Activated T-helper 1 cell treated with anti-CD3 and anti-CD28 coated beads, Interleukin-2, amount 50 U/mL, for 16 hours (primary cell): ENCODE data around the gene MARK1.

Experiments
- DNase-seq, 2 donors: peaks; one replicate each; pipeline ENCODE4 v3.0.0-alpha.2; 2020; ENCODE audit warnings: low read depth in 1 of 2, low spot score in 1 of 2

The MARK1 gene

DNA sequence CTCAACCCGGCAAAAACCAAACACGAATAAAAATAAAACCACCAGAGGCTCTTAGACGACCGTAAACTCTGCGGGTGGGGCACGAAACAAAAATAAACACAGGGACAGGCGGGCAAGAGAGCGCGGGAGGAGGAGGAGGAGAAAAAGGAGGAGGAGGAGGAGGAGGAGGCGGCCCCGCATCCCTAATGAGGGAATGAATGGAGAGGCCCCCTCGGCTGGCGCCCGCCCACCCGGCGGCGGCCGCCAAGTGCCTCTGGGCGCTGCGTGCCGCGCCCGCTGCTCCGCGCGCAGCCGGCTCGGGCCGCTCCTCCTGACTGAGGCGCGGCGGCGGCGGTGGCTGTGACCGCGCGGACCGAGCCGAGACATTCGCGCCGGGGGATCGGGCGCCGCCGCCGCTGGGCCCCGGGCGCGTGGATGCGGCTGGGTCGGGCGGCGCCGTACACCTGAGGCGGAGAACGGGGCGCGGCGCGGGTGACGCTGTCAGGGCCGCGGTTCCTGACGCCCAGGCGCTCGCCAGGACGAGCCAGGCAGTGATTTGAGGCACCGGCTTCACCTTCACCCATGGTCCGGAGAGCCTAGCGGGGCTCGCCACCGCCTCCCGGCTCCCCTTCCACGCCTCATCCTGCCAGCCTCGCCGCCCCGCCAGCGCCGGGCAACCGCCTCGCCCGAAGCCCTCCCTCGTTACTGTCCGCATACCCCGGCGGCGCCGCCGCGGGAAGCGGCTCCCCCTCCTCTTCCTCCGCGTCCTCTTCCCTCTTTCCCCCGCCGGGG lies at the start of gene MARK1:
MARK1 (plus strand) TSS at position 229 of the 771 bp plus-strand sequence. CDS start 687 bp downstream, outside the sequence.
- no peak for DNase-seq

DNA sequence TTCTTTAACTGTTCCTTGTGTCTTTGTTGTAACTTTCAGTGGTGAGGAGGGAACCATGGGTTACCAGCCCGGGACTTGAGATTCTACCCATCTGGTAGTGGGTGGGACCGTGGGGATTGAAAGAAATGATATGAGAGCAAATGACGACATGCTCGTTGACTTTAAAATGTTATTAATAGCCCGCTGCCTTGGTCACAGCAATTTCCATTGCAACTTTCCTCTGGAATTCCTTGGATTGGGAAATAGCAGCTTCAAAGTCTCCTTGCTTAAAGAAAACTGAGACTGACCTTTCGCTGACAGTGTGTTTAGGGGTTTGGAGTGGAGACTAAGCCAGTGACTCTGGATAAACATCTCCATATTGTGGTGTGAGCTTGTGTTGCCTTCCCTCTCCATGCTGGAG lies 44.2 kb upstream of the MARK1 start:
- DNase-seq = no peak

DNA sequence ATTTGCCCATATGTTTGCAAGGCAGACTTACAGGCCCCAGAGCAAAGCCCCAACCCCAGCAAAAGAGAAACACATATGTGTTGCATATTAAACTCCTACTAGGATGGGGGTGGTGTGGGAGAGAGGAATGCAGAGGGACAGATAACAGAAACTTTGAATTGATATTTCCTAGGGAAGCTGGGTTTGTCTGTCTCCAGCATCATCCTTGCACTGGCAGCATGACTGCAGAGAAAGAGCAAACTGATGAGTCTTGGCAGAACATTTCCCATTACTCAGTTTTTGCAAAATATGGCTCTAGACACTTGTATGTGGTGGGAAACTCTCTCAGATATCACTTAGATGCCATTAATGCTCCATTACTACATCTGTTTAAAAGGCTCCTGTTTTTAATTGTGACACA lies 43.8 kb upstream of the MARK1 start:
- DNase-seq = no peak

DNA sequence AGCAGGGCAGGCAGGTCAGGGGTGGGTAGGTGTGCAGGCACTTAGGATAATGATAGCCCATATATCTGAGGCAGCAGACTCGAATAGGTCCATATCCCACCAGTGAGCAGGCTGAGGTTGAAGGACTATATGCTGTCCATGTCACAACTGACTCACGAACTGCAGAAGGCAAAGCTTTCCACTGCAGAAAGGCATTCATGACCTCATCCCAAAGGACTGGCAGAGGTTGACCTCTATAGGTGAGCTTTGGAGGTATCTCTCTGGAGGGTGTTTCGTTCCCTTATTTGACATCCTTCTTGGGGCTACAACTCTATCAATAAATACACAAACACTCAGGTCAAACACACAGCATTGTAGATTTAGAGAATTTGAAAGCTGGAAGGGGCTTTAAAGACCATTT lies 42.8 kb upstream of the MARK1 start:
- DNase-seq = no peak

DNA sequence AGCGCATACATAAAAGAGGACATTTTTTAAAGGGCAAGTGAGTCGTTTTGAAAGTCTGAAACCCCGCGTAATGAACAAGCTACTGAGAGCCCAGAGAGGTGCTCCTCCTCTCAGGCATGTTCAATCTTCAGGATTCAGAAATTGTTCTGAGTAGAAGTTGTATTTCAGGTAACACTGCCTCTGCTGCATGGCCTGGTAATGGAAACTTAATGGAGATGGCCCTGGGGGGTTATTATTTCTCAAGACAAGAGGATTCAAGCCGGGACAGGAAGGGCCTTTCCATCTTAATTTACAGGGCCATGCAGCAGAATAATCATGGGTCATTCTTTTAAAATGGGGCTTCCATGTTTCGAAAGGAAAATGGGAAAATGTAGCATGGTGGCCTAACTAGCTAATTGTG lies 42.1 kb upstream of the MARK1 start:
- DNase-seq = no peak

DNA sequence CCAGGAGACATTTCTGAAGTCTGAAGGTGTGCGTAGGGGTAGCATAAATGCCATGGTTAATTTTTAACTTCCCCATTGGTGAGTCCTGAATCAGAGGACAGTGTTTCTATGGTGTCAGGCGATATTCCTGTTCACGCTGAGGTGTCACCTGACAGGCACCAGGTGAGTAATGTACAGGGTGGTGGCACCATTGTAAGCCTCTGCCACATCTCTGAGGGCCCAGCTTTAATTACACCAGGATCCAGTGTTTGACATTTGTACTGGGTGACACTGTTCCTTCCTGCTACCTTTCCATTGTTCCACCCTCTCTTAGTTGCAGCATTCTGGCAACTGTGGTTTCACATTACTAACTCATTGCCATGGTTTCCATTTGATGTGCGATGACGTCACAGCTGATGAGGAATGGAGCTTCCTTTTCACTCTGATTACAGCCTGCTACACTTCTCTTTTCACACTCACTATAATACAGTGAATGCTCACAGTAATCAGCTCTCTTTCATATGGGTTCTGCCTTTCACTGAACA lies 40.6 kb upstream of the MARK1 start:
- no peak for DNase-seq

DNA sequence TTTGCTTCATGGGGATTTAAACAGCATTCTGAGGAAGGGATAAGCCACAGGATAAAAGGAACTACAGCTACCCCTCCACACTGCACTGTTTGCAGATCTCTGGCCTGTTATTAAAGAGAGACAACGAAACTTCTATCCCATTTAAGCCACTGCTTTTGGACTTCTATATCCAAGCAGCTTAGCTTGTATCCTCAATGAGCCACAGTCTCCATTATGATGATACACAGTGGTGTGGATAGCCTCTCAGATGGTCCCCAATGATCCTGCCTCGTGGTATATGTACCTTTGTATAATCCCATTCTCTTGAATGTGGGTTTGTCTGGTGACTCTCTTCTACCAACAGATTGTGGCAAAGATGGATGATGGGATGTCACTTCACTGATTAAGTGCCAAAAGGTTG lies 36.0 kb upstream of the MARK1 start:
- DNase-seq = no peak

DNA sequence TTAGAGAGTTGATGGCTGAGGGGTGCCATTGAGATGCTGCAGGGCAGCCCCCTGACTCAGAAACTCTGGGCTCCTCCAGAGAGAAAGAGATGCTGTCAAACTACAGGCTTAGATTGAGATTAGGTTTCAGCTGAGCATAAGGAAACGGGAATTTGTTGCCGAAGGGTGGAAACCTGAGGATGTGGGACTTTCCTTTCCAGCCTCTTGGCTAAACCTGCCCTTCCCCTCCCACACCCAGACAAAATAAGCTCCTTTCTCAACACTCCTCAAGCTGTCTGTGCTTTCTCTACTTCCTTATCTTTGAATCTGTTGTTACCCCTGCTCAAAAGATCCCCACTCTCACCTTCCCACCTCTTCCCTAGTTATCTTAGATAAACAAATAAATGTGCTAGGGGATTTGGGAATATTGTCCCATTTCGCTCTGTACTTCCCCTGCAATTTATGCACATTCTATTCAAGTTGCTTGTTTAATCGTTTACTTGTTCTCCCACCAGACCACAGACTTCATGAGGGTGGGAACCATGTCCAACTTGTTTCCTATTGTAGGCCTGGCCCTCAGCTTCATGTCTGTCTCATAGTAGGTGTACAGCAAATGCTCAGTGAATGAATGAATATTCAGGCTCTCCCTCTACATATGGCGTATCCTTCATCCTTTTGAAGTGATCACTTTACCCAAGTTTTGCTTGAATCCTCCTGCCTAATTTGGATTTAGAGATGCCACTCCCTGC lies 30.6 kb upstream of the MARK1 start:
- no peak for DNase-seq

DNA sequence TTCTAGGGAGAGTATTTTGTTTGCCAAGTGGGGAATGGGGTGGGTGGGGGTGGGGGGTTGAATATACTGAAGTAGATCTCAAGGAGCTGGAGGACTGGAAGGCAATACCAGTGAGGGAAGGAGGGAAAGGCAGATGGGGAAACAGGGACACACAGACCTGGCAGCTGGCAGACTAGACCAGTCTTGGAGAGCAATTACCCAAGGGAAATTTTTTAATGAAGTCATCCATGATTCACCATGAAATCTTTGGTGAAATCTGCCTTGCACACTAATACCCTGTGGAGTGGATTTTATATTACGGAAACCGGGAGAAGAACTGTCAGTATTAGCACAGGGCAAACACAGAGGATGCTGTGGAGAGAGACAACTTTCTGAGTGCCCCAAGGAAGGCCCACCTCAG lies 29.7 kb upstream of the MARK1 start:
- DNase-seq = no peak

DNA sequence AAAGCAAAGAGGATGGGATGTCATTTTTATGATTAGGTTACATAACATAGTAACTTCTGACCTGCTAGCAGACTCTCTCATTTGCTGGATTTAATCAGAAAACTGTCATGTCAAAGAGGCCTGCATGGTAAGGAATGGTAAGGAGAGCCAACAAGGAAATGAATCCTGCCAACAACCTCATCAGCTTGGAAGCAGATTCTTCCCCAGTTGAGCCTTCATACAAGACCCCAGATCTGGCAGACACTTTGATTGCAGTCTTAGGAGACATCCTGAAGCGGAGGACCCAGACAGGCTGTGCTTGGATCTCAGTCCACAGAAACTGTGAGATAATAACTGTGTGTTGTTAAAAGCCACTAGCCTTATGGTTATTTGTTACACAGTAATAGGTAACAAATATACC lies 27.6 kb upstream of the MARK1 start:
- no peak for DNase-seq

DNA sequence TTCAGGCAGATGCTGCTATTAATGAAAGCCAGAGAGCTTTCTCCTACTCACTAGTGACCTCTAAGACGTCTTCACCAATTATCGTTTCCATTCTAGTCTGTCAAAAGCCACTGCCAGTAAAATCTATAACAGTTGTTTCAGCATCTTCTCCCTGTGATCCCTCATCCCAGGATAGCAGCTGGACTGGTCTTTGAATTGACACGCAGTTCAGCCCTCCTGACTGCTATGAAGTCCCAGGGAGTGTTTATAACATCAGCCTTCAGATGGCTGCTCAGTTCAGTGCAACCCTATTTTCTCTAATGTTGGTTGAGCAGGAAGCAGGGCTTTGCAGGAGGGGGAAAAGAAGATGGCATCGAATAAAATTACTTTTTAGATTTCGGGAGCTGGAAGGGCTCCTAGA lies 23.6 kb upstream of the MARK1 start:
- no peak for DNase-seq

DNA sequence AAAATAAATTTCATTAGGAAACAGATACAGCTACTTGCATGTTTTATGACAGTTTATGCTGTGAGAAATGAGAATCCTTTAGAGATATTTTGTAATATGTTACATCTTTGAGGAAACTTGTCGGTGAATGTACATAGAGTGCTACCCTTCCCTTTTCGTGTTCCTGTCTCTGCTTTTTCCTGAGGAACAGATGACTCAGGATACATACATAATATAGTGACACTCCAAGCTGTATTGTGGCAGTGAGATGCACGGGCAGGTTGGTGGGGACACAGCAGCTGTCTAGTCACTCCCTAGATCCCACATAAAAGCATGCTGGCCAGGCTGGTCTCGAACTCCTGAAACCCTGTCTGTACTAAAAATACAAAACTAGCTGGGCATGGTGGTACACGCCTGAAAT lies 20.9 kb upstream of the MARK1 start:
- DNase-seq = no peak

DNA sequence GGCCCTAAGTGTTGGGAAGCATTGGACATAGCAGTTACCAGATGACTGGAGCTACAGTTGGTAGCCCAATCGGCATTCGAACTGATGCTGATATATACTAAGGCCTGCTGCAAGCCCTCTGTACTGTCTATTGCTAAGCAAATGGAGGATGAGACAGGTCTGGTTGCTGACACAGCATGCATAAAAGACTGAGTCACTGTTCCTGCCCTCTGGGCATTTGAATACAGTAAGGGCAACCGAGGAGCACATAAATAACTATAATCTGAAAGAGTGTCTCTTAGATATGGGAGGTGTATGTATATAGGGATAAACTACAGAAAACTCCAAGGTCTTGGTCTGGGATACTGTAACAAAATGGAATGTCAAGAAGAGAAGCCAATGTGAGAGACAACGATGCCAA lies 16.8 kb upstream of the MARK1 start:
- no peak for DNase-seq

DNA sequence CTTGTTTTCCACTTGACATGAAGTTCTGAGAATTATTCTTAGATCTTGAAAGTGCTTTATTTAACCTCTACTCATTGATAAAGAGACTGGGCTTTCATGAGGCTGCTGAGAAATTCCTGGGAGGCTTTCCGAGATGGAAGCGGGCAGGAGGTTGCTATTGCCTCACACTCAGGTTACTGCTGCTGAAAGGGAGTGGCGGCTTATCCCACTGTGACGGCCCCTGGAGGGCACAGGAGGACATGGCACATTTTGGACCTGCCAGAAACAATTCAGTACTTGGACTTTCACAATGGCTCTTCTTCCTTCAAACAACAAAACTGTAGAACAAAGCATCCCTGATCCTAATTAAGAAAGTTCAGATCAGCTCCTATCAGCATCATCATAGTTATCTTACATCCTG lies 16.2 kb upstream of the MARK1 start:
- DNase-seq = no peak

DNA sequence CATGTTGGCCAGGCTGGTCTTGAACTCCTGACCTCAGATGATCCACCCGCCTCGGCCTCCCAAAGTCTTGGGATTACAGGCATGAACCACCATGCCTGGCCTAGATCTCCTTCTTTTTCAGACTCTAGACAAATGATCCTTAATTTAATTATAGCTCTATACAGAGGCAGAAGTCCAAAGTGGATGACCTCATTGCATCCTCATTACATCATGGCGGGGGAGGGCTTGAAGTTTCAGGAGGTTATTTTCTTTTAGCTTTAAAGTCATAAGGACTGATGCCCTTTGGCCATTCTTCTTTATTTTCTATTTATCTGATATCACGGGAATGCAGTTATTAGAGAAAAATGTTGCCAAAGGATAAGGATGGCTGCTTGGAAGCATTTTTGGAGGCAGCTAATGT lies 14.1 kb upstream of the MARK1 start:
- no peak for DNase-seq

DNA sequence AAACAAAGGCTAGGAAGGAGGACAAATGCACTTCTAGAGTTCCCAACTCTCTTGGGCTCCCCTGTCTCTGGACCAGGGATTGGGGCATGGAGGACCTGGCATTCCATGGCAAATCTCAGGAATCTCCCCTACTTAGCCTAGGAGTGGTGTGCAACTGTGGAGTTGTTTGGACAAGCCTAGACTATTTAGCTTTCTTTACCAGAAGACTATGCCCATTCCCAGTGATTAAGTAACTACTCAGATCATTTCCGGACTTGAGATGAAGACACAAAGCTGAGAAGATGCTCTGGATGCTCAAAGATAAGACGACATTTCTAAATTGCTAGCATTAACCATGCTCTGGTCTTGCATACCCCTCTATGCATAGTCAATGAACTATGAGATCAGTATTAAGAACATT lies 13.7 kb upstream of the MARK1 start:
- no peak for DNase-seq

DNA sequence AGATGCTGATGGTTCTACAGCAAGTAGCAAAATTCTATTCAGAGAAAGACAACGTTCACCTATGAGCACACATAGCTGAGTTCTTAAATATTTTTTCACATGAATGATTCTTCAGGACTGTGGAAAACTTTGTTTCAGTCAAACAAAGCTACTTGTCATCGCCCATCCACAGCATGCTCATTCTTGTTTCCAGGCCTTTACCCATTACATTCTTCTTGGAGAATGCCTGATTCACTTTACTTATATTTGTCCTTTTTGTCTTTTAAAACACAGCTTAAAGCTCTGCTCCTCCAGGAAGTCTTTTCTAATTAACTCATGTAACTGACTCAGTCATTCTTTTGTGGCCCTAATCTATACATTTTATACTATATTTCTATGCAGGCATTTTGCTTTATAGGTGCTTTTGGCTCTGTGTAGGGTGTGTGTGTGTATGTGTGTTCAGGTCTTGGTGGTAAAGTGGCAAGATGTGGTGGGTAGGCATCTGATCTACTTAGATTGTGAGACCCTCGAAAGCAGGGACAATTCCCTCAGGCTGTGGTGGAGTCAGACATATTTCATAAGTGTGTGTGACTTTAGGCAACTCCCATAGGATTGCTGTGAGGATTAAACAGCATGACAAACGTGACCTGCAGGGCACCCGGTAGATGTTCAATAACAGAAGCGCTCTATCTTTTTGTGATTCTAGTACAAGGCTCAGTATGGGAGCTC lies 11.8 kb upstream of the MARK1 start:
- DNase-seq = no peak

DNA sequence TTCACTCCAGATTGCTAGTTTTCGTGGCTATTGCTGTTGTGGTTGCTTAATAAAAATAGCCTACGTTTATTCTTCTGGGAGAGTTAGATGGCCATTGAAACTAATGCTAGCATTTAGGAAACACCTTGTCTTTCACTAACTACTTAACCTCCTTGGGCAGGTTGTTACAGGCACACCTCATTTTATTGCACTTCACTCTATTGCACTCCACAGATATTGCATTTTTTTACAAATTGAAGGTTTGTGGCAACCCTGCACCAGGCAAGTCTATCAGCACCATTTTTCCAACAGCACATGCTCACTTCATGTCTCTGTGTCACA lies 11.3 kb upstream of the MARK1 start:
- no peak for DNase-seq

DNA sequence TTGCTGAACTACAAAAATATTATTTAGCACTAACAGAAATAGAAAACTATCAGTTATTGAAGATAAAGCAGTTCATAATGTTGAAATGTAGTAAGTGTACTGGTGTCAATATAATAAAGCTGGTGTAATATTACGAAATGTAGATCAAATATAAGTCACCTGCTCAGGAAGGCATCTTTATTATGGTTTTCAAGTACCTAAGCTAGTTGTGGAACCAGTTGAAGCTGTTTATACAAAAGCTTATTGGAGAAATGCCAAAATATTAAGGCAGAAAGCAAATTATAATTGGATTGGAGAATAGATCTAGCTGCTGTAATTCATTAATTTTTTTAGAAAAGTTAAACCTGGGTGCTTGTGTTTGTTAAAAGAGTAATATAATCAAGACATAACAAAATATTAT lies 6.2 kb upstream of the MARK1 start:
- no peak for DNase-seq

DNA sequence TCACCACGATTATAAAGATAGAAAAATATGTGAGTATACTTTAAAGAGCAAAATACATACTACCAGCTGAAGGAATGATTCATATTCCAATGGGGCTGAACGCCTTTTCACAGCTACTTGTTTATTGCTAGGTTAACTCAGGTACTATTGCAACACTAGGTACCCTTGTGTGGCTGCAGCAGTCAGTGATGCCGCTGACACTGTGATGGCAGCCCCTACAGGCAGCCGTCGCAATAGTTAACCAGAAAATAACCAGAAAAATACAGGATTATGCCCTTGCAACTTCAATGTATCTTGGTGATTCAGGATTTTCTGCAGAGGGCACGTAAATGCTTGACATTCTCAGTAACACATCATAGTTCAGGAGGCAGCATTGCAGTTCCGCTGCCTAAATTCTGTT lies 1.6 kb upstream of the MARK1 start:
- DNase-seq = no peak

DNA sequence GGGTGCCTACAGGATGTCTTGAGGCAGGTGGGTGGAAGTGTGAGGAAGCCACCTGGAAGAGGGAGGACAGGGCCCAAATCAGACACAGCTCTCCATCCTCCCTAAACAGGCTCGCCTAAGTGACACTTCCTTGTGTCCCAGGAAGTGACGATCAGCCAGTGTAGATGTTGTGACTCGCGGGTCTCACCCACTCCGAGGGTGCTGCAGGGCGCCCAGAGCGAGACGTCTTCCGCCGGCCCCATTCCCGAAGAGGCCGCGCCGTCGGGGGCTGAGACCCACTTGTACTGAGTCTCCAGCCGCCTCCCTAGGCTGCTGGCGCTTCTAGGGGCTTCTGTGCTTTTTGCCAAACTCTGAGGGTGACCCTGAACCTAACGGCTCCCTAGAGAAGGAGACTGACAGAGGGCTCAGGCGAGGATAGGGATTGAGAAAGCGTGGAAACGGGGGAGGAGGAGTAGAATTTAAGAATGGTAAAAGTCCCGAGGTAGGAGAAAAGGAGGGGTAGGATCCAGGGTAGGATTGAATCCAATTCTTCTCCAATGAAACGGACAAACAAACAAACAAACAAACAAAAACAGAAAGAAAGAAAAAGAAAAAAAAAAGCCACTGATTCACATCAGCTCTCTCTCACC lies 543 bp upstream of the MARK1 start:
- DNase-seq = no peak
